ENCODE measurements around the gene DCST2. TPM values are rescaled to one million over a fixed set of nuclear protein-coding genes. Genes with fewer than 3 reads are reported as not detected.

The DCST2 gene
- total RNA-seq, 1 donor from 2014 or later: 2.2 TPM

DNA sequence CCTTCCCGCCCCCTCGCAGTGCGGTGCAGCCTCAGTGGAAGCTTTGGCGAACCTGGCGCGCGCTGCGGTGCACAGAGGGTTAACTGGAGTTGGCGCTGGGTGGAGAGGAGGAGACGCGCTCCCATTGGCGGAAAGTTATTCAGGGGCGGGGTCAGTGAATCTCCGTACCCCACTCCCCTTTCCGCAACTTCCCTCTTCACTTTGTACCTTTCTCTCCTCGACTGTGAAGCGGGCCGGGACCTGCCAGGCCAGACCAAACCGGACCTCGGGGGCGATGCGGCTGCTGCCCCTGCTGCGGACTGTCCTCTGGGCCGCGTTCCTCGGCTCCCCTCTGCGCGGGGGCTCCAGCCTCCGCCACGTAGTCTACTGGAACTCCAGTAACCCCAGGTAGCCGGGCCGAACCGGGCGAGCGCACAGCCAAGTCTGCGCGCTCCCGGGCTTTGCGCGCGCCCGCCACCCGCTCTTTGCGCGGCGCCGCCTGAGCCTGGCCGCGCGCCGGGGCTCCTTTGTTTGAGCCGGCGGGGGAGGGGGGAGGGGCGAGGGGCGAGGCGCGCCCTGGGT is 30.0 kb upstream of the DCST2 start, which contains the start of gene EFNA4:
Gene EFNA4, plus strand, starts transcription at position 191 of the 561 bp plus-strand sequence. Its CDS starts 84 bp downstream, at position 275.
- DNase-seq (ENCODE audit: low spot score, unreplicated experiment): peak; percentile 75
- peaks cover 9% of the 10 kb centered on the region for H3K36me3 Mint-ChIP-seq (ENCODE audit: insufficient read depth)
- peaks cover 28% of the 10 kb centered on the region for H3K4me1 Mint-ChIP-seq (ENCODE audit: low read depth)
- H3K27me3 Mint-ChIP-seq: peaks cover 3% of the 10 kb centered on the region
- no peak for TF ChIP-seq CTCF (IDR thresholded peaks at IDR 0.05; ENCODE audit: unreplicated experiment)
- H3K9me3 Mint-ChIP-seq (ENCODE audit: low read depth): no peaks in the 10 kb centered on the region
- H3K27ac Mint-ChIP-seq: peak within 1 kb of the TSS; percentile 96
- peak within 1 kb of the TSS; percentile 85 for H3K4me3 Mint-ChIP-seq (ENCODE audit: low read depth)

GRCh38 chr1:155062702-155063411 is 29.3 kb upstream of the DCST2 start:
- Mint-ChIP-seq H3K36me3 (ENCODE audit: insufficient read depth) (peaks cover 6% of the 10 kb centered on the region), H3K4me1 (ENCODE audit: low read depth) (peaks cover 28% of the 10 kb centered on the region)
- peak; percentile 82 for TF ChIP-seq CTCF (IDR thresholded peaks at IDR 0.05; ENCODE audit: unreplicated experiment)

DNA sequence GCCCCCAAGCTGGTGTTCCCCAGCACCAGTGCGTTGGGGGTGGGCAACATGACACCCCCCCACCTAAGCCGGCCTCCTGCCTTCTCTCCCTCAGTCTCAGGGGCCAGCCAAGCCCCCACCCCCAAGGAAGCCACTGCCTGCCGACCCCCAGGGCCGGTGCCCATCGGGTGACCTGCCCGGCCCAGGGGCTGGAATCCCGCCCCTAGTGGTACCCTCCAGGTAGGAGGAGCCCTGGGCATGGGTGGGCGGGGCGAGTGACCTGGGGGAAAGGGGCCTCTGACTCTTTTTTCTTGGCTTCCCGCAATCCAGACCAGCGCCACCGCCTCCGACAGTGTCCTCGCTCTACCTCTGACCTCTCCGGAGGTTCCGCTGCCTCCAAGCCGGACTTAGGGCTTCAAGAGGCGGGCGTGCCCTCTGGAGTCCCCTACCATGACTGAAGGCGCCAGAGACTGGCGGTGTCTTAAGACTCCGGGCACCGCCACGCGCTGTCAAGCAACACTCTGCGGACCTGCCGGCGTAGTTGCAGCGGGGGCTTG is 28.6 kb upstream of the DCST2 start:
- H3K27me3 Mint-ChIP-seq: peaks cover 3% of the 10 kb centered on the region
- no peak overlapping the region for H3K27ac Mint-ChIP-seq
- DNase-seq (ENCODE audit: low spot score, unreplicated experiment): peak; percentile 49
- peaks cover 6% of the 10 kb centered on the region for H3K36me3 Mint-ChIP-seq (ENCODE audit: insufficient read depth)
- H3K4me3 Mint-ChIP-seq (ENCODE audit: low read depth): peak overlapping the region; percentile 85
- H3K4me1 Mint-ChIP-seq (ENCODE audit: low read depth): peaks cover 28% of the 10 kb centered on the region
- H3K9me3 Mint-ChIP-seq (ENCODE audit: low read depth): no peaks in the 10 kb centered on the region
- TF ChIP-seq CTCF (IDR thresholded peaks at IDR 0.05; ENCODE audit: unreplicated experiment): no peak

More at GRCh38 chr1:155062702-155063411, 29.3 kb upstream of the DCST2 start:
- peak; percentile 75 for DNase-seq (ENCODE audit: low spot score, unreplicated experiment)
- Mint-ChIP-seq H3K27ac (peak overlapping the region; percentile 96), H3K4me3 (ENCODE audit: low read depth) (peak overlapping the region; percentile 85), H3K27me3 (peaks cover 3% of the 10 kb centered on the region), H3K9me3 (ENCODE audit: low read depth) (no peaks in the 10 kb centered on the region)

DNA sequence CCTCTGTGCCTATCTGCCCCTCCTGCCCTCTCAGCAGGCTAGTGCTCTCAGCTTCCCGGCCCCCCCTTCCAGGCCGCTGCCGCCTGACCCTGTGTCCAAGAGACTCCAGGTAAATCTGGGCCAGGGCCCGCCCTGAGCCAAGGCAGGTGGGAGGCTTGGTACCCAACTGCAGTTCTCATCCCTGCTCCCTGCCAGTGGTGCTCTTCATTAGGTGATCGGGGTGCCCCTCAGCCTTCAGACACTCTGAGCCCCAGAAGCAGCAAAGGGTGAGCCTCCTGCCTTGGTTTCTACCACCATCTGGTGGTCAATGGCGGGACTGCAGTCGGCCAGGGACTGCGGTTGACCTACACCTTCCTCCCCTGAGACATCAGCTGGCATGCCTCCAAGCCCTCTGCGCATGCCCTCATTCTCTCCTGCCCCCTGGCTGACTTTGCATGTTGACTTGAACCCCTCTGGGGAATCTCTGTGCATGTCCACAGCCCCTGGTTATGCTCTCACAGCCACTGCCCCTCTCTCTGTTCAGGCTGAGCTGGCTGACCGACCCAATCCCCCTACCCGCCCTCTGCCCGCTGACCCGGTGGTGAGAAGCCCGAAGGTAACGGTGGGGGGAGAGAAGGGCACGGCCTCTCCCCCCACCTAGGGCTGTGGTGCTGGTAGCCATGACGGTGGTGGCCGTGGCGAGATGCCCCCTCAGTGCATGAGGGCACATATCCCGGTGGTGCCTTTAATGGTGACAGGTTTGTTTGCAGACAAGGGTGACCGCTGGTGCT is 28.0 kb upstream of the DCST2 start:
- H3K4me3 Mint-ChIP-seq (ENCODE audit: low read depth): peak overlapping the region; percentile 5

More for the DNA sequence above, 28.0 kb upstream of the DCST2 start:
- Mint-ChIP-seq H3K27ac (peak overlapping the region; percentile 82), H3K9me3 (ENCODE audit: low read depth) (no peaks in the 10 kb centered on the region), H3K36me3 (ENCODE audit: insufficient read depth) (peaks cover 3% of the 10 kb centered on the region), H3K27me3 (peaks cover 3% of the 10 kb centered on the region), H3K4me1 (ENCODE audit: low read depth) (peaks cover 26% of the 10 kb centered on the region)
- TF ChIP-seq CTCF (IDR thresholded peaks at IDR 0.05; ENCODE audit: unreplicated experiment): peak; percentile 98
- peak; percentile 94 for DNase-seq (ENCODE audit: low spot score, unreplicated experiment)
